ENCODE data around the gene SSC5D. TPM values are rescaled to one million over a fixed set of nuclear protein-coding genes. Genes with fewer than 3 reads are reported as not detected.

The SSC5D gene
- total RNA-seq, 2 experiments from 2014 or later: 0.50 to 2.7 TPM

DNA sequence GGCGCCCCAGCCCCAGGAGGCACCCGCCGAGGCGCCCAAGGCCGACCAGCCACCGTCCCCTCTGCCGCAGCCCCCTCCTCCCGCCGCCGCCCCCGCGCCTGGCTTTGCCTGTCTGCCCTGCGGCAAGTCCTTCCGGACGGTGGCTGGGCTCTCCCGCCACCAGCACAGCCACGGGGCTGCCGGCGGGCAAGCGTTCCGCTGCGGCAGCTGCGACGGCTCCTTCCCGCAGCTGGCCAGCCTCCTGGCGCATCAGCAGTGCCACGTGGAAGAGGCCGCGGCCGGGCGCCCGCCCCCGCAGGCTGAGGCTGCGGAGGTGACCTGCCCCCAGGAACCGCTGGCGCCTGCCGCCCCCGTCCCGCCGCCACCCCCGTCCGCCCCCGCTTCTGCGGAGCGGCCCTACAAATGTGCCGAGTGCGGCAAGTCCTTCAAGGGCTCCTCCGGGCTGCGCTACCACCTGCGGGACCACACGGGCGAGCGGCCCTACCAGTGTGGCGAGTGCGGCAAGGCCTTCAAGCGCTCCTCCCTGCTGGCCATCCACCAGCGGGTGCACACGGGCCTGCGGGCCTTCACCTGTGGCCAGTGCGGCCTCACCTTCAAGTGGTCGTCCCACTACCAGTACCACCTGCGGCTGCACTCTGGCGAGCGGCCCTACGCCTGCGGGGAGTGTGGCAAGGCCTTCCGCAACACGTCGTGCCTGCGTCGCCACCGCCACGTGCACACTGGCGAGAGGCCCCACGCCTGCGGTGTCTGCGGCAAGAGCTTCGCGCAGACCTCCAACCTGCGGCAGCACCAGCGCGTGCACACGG is 5.9 kb upstream of the SSC5D start:
- BruUV-seq (replicated peaks): no TSS peak
- H4K20me1 ChIP-seq (ENCODE audit: insufficient read depth, low read length): no peaks in the 10 kb centered on the region
- no peak overlapping the region for H3K4me3 ChIP-seq (ENCODE audit: low read depth, low read length, poor library complexity, severe bottlenecking)
- ChIA-PET CTCF (ENCODE audit: unreplicated experiment) (no interaction called here), POLR2A (interaction anchor here (0.6 kb wide), 1 partner anchor 14 kb away, joined by 5 read pairs; no protein-coding TSS in a partner anchor)
- H3K9me2 ChIP-seq (ENCODE audit: insufficient read depth, low read length): no peaks in the 10 kb centered on the region
- no peak overlapping the region for H3K4me2 ChIP-seq (ENCODE audit: low read length)
- intact Hi-C loops (cut with micrococcal nuclease; ENCODE audit: unreplicated experiment): no loop called here
- no peak overlapping the region for H3K27ac ChIP-seq (ENCODE audit: low read depth, low read length, poor library complexity, severe bottlenecking)
- H3K4me1 ChIP-seq (ENCODE audit: insufficient read depth, low read length, poor library complexity, severe bottlenecking): peaks cover 42% of the 10 kb centered on the region
- DNase-seq (ENCODE audit: low spot score): no peak
- TF ChIP-seq EZH2phosphoT487 (IDR thresholded peaks at IDR 0.05; ENCODE audit: borderline replicate concordance, low read depth, low read length): no peak
- TF ChIP-seq, protein P1, sequence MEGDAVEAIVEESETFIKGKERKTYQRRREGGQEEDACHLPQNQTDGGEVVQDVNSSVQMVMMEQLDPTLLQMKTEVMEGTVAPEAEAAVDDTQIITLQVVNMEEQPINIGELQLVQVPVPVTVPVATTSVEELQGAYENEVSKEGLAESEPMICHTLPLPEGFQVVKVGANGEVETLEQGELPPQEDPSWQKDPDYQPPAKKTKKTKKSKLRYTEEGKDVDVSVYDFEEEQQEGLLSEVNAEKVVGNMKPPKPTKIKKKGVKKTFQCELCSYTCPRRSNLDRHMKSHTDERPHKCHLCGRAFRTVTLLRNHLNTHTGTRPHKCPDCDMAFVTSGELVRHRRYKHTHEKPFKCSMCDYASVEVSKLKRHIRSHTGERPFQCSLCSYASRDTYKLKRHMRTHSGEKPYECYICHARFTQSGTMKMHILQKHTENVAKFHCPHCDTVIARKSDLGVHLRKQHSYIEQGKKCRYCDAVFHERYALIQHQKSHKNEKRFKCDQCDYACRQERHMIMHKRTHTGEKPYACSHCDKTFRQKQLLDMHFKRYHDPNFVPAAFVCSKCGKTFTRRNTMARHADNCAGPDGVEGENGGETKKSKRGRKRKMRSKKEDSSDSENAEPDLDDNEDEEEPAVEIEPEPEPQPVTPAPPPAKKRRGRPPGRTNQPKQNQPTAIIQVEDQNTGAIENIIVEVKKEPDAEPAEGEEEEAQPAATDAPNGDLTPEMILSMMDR (conservative IDR thresholded peaks at IDR 0.05; ENCODE audit: low read length): no peak
- no peaks in the 10 kb centered on the region for H3K9me3 ChIP-seq (ENCODE audit: low read length)
- H3K36me3 ChIP-seq (ENCODE audit: insufficient read depth, low read length): no peaks in the 10 kb centered on the region; the same call in 1 of the 2 replicates
- H2AFZ ChIP-seq (ENCODE audit: low read length): no peak overlapping the region
- H3K79me2 ChIP-seq (ENCODE audit: insufficient read depth, low read depth, low read length): peaks cover 13% of the 10 kb centered on the region; the same call in 1 of the 2 replicates

GRCh38 chr19:55482967-55483705 is 5.1 kb upstream of the SSC5D start:
- no peak for DNase-seq (ENCODE audit: low spot score)
- H3K4me2 ChIP-seq (ENCODE audit: low read length): no peak overlapping the region
- H3K27ac ChIP-seq (ENCODE audit: low read depth, low read length, poor library complexity, severe bottlenecking): no peak overlapping the region
- H3K4me1 ChIP-seq (ENCODE audit: insufficient read depth, low read length, poor library complexity, severe bottlenecking): peaks cover 42% of the 10 kb centered on the region
- ChIA-PET POLR2A (no interaction called here), CTCF (ENCODE audit: unreplicated experiment) (no interaction called here)
- H2AFZ ChIP-seq (ENCODE audit: low read length): no peak overlapping the region
- H3K9me3 ChIP-seq (ENCODE audit: low read length): no peaks in the 10 kb centered on the region
- intact Hi-C loops (cut with micrococcal nuclease; ENCODE audit: unreplicated experiment): no loop called here
- peaks cover 7% of the 10 kb centered on the region; the same call in 1 of the 2 replicates for H3K79me2 ChIP-seq (ENCODE audit: insufficient read depth, low read depth, low read length)
- H3K9me2 ChIP-seq (ENCODE audit: insufficient read depth, low read length): no peaks in the 10 kb centered on the region
- no TSS peak for BruUV-seq (replicated peaks)
- no peaks in the 10 kb centered on the region for H4K20me1 ChIP-seq (ENCODE audit: insufficient read depth, low read length)
- no peak for TF ChIP-seq EZH2phosphoT487 (IDR thresholded peaks at IDR 0.05; ENCODE audit: borderline replicate concordance, low read depth, low read length)
- TF ChIP-seq, protein P1 (conservative IDR thresholded peaks at IDR 0.05; ENCODE audit: low read length): no peak
- no peak overlapping the region for H3K4me3 ChIP-seq (ENCODE audit: low read depth, low read length, poor library complexity, severe bottlenecking)
- no peaks in the 10 kb centered on the region; the same call in 1 of the 2 replicates for H3K36me3 ChIP-seq (ENCODE audit: insufficient read depth, low read length)

Data from OCI-LY7 (cell line).